ENCODE data around the gene PTPRG.

PTPRG gene

DNA sequence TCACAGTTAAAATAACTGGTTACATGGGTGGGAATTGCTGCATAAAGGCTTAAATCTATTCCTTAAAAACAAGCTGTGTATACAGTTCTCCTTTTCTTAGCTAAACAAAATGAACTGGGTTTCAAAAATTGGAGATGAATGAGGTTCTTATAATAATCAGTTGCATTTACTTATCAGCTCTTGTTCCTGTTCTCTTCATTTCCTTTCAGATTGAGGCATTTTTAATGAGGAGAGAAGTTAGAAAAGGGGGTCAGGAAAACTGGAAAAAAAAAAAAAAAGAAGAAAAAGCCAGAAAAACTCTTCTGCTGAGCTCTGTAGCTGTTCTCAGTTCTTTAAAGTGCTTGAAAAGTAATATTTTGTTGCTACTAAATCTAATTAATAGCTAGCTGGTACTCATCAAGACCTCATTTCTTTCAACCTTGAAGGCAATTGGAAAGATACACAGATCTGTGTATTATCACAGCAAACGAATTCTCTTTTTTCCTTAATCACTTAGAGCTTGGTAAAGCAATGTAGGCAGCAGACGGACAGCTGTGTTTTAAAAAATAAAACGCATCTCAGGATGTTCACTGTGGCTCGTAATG is 32.2 kb downstream of the PTPRG start:
- DNase-seq, result no peak

DNA sequence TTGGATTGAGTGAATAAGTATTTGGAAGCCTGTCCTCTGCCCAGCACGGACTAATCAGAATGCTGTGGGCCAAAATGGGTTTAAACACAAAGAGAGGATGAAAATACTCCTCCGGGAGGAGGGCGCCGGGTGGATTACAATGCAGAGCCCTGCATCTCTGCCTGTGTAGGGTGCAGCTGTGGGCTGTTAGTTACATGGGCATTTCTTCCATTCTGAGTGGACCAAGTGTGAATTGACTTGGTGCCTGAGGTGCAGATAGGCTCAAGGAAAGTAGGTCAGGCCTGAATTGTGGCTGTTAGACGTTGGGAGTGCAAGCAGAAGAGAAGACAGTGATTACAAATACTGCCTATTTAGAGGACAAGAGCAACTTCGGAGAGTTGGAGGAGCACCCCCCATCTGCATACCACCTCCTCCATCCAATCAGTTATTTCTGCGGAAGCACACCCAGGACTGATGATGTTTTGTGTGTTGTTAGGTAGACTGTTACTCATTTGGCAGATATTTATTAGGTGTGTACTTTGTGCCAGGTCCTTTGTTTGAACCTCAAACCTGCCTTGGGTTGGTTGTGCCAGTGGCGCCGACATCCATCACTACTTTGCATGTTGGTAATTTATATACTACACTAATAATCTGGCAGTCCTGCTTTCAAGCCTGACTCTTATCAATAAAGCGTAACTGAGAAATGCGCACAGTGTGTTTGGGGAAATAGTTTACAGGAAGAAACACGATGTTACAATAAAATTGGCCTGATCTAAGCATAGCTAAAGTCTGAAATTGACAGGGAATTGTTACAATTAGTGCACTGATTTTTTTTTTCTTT is 33.0 kb downstream of the PTPRG start:
- no peak for DNase-seq

DNA sequence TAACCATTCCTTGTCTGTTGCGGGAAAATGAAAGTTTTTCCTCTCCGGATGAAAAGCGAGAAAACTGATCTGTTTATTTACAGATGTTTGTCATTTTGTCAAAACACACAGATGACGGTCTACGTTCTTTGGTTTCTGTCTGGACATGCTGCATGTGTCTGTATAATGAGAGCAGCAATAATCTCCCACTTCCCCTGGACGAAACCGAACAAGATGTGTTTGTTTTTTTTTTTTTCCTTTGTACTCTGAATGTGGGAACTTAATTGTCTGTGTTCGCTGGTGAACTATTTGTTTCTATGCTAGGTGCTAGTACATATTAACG is 33.6 kb downstream of the PTPRG start:
- DNase-seq, result no peak

DNA sequence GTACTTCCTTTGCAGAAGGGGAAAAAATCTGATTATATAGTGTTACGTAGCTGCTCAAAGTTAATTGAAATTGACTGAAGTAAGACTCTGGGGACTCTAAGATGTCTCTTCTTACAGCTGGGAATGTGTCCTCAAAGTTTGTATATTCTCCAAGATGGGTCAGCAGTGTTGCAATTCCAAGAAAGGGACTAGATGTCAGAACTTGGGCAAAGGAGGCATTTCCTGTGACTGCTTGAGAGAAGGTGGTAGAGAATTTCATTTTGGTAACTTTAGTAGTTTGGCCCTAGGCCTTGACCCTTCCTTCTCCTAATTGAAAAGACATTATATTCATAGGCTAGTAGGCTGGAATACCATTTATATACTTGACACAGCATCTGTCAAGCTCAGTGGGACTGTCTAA is 33.9 kb downstream of the PTPRG start:
- no peak for DNase-seq

DNA sequence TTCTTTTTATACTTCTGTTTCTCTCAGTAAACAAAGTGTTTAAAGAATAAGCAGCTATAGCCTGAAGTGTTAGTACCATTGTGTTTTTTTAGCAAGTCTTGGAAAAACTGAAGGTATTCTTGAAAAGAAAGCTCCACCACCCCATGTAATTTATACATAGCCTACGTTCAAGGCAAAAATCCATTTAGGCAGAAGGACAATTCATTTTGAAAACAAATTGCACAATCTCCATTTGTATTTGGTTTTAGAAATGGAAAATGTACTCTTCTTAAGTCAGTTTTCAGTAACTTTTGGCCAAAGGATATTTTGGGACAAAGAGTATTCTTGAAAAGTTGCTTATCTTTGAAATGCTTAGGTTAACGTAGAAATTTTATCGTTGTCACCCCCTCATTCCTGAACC is 34.5 kb downstream of the PTPRG start:
- DNase-seq, result no peak

DNA sequence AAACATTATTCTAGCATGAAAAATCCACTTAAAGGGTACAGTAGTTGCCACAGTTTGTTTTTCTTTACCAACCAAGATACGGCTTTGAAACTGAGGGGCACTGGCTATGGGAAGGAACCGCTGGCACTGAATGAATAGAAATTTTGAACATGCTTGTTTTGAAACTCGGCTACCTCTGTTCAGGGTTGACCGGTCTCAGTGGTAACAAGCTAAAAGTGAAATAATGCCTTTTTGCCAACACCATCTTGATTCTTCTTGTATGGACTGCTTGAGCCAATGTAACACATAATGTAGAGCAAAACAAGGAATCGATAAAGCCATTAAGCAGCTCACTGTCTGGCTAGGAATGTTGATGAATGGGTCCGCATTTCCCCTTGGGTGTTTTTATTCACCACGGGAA is 36.5 kb downstream of the PTPRG start:
- no peak for DNase-seq

DNA sequence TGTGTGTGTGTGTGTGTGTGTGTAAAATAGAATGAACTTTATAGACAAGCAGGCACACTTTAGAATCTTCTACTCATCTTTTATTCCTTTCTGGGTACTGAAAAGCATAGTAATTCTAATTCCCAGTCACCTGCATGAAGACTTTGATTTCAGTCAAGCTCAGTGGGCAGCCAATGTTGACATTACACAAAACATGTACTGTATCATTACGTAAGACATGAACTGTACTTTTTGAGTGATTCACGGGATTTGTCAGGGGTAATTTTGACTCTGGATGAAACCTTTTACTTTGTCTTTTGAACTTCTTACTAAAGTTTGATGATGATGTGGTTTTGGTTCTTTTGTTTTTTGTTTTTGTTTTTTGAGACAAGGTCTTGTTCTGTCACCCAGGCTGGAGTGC is 38.8 kb downstream of the PTPRG start:
- no peak for DNase-seq

DNA sequence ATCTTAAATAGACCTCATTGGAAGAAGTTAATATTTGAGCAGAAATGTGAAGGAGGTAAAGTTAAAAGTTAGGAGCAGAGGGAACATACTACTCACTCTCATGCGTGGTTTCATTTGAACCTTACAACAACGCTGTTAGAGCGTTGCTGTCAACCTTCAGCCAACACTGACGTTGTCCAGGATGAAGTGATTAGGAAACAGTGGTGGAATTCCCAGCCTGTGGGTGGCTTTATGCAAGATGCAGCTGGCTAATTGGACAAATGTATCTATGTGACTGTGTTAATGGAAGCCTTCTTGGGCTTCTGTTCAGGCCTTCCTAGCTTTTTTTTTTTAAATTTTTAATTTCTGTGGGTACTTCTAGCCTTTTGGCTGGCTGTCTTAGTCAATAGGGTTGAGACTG is 40.5 kb downstream of the PTPRG start:
- DNase-seq, result no peak

DNA sequence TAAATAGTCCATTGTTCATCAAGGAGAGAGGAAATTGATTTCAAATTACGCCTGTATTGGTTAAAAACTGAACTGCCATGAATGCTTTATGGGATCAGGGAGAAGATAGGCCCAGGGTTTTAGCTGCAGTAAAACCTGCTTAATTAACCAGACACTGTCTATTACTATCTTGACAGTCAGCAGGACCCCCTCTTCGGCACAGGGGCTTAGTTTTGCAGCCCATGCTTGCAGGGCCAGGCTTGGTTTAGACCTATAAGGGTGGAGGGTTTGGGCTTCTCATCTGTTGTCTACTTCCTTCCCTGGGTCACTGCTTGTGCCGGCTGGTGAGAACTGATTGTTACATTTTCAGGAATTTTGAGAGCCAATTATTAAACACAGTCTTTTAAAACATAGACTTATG is 41.1 kb downstream of the PTPRG start:
- DNase-seq, result no peak

DNA sequence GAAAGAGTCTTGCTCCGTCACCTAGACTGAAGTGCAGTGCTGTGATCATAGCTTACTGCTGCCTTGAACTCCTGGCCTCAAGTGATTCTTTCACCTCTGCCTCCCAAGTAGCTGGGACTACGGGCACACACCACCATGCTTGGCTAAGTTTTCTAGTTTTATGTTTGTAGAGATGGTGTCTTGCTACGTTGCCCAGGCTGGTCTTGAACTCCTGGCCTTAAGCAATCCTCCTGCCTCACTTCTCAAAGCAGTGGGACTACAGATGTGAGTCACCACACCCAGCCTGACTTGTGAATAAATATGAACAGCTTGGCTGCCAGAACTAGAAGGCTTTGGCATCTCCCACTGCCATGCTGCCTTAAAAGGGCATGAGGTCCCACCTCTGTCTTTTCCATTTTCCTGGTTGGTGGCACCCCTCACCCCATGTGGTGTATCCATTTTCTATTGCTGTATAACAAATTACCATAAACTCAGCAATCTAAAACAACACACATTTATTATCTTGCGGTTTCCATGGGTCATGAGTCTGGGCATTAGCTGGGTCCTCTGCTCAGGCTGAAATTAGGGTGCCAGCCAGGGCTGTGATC is 44.3 kb downstream of the PTPRG start:
- DNase-seq, result no peak

DNA sequence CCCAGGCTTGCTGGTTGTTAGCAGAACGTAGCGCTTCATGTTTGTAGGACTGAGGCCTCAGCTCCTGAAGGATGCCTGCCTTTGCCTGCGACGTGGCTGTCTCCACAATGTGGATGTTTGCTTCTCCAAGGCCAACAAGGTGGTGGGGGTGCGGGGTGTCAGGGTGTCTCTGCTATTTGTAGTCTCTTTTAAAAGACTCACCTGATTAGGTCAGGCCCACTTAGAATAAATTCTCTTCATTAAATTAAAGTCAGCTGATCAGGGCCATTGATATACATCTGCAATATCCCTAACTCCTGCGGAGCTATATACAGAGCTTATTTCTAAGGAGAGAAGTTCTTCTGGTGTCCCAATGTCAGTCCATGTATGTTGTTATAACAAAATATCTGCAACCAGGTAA is 44.8 kb downstream of the PTPRG start:
- DNase-seq, result no peak

DNA sequence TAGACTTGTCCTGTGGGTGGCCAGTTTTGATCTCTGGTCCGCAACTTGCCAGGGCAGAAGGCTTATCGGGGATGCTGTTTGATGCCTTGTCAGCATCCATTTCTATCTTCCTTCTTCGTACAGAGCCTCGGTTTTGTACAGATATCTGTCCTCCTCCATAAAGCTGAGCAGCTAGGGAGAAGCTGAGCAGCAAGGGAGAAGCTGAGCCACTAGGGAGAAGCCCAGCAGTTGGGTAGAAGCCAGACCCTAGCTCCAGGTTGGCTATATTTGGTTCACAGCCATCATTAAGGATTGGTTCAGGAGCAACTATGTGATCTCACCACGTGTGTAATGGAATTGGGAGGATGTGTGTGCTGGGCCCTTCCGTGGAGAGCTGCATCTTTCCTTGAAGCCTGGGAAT is 46.7 kb downstream of the PTPRG start:
- no peak for DNase-seq

DNA sequence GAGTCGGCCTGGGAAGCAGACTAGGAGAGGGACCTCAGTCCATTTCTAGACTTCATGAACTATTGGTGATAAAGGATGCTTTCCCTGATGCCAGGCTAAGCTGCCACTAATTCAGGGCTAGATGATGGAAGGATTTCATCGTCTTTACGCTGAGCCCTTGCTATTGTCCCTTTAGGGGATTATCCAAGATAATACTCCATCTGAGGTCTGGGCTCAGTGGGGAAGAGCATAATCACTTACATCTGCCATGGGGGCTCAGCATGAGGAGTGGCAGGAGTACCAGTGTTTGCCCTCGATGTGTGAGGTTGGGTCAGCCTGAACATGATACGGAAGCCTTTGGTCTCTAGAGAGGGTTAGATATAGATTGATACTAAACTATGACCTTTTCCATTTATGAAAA is 47.3 kb downstream of the PTPRG start:
- no peak for DNase-seq

DNA sequence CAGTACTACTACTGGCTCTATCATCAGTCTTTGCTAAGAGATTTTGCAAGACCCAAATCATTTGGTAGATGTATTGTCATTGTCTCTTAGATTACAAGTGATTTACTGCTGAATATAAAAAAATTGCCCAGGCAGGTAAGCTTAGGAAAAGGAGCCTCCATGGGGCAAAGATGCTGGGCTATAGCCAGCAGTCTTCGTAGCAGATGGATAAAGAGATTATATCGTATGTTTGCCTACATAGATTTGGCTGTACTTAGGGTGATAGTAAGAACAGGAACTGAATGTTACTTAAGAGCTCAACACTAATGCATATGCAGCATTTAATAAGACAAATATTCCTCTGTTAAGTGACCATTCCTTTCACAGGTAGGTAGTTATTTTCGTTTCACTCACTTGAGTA is 48.9 kb downstream of the PTPRG start:
- no peak for DNase-seq

DNA sequence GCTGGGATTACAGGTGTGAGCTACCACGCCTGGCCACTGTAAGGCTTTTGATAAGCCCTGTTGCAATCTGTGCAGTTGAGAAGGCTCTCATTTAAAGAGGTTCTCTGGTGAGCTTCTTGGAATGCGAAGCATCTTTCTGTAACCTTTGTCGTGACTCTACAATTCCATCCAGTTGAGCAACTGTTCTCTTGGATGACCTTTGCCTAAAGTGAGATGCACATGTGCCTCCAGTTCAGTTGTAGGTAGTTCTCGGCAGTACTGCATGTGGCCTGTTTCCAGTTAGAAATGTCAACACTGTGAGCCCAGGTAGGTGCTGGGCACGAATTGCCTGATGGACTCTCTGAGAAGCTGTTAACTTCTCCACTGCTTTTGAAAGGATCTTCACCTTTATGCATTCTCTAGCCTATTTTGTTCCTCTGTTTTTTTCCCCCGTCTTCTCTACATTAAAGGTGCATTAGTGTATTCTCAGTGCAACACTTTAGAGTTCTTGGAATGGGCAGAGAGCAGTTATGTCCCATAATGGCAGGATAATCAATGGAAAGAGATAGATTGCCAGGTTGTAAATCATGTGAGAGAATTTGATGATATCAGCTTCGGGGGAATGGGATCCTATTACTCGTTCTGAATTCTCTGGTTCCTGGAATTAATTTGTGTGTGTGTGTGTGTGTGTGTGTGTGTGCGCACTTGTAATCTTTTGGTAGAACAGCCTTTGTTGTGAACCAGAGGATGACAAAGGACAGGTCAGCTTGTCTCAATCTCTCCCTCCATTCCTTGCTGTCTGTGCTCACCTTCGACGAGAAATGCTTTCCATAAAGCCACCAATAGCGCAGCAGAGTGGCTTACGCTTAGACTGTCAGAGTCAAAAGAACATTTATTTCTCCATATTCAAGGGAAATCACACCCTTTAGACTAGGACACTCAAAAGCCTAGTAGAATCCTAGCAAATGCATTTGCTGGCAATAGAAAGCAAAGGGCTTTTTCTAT is 51.1 kb downstream of the PTPRG start:
- no peak for DNase-seq

DNA sequence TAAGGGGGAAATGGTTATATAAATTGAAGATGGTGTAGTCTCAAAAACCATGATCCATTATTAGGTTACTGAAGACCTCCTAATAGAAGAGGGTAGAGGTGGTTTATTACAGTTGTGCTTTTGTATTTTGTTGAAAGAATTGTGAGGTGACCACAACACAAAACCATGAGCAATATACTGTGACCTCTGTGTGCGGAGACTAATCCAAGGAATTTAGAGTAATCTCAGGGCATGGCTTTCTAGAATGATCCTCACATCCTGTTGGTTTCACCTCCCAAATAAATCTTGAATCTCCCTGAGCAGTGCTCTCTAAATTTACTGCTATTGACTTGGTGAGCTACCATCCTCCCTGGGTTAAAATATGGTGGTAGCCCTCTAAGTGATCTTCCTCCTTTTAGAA is 52.3 kb downstream of the PTPRG start:
- DNase-seq, result no peak

DNA sequence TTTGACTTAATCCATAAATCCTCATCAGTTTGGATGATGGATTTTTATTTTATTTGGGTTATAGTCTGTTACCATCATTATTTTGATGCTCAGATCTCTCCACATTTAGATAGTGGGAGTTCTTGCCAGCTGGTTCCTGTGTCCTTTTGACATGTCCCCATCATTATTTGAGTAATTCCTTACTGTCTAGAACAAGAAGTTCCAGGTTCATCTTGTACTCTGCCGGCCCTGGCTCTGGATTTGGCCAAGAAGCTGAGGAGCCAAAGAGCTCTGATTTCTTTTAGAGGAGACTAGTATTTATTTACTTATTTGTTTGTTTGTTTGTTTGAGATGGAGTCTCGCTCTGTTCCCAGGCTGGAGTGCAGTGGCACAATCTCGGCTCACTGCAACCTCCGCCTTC is 54.3 kb downstream of the PTPRG start:
- DNase-seq, result no peak

DNA sequence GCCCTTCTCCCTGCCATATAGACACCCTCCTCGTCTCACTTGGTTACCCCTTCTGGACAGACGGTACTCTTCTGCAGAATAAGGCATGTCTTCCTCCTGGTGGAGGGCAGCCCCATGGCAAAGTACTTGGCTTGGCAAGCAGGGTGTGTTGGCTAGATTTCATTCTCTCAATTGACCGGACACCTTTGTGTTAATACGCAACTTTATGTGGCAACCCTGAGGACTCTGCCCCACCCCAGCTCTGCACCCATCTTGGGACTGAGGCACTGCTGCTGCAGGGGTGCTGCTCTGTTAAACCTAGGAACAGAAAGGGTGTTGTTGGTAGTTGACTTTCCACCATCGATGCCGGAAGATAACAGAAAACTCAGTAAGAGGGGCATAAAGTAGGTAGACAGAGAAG is 55.2 kb downstream of the PTPRG start:
- no peak for DNase-seq

DNA sequence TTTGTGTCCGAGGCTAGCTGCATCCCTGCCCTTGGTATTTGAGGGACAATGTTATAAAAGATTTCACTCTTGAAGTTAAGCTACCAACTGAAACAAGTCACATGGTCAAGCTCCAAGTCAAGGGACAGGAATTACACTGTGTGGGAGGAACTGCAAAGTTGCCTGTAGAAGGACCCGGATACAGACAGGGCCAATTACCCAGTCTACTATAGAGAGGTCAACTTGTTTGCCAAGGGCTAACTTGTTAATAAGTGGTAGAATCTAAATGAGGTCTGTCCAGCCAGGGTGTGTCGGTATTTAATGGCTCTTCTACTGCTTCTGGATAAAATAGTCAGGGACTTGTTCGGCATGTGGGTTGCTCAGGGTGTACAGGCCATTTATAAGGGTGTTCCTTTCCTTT is 55.7 kb downstream of the PTPRG start:
- no peak for DNase-seq

DNA sequence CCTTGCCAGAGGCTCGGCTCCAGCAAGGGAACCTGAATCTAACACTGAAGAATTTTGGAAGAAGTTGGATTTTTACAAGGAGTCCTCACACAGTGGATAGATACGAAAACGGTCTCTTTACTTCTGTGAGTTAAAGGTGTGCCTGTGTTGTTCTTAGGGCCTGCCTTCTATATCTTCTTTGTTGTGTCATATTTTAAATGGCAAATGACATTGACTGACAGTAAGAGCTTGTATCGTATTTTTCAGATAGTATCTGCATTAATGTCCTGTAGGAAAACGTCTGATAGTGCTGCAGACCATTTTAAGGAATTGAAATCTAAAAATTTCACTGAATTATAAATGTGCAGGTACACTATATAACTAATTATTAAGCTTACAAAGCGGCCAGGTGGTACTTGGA is 56.3 kb downstream of the PTPRG start:
- DNase-seq, result no peak

DNA sequence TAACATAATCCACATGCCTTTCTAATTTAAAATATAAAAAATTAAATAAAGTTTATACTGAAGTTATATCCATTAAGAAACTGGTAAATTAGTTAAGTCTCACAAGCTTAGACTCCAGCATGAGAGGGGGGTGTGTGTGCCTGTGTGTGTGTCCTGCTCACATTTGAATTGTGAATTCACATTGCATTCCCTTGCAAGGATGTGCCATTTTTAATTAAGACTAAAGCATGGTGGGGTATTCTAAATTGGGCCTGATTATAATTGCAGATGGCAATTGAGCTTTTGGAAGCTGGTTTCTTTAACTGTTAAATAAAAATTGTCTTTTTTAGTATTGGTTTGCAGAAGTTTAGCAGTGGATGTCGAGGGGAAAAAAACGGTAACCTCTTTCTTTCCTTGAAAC is 56.9 kb downstream of the PTPRG start:
- DNase-seq, result no peak

DNA sequence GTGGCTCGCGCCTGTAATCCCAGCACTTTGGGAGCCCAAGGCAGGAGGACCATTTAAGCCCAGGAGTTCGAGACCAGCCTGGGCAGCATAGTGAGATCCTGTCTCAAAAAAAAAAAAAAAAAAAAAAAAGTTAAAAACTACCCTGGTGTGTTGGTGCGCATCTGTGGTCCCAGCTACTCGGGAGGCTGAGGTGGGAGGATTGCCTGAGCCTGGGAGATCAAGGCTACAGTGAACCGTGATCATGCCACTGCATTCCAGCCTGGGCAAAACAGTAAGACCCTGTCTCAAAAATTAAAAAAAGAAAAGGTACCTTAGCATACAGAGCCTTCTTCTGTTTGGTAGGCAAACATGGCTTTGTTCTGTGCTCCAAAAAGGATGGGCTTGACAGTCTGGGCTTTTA is 57.5 kb downstream of the PTPRG start:
- DNase-seq, result no peak

DNA sequence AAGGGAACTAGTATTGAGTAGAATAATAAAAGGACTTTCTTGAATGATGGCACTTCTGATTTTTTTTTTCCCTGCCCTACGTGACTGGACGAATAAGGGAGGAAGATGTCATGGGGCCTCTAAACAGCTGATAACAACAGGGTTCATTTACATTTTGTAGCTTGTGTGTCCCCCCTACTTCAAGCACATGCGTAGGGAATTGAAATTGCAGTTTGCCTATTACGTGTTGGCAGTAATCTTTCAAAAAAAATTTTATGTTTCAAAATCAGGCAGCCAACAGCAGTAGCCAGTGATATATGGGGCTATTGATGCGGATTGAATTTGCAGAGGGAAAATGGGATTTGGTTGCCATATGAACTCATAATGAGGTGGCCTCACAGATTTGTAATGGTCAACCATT is 58.7 kb downstream of the PTPRG start:
- DNase-seq, result no peak

DNA sequence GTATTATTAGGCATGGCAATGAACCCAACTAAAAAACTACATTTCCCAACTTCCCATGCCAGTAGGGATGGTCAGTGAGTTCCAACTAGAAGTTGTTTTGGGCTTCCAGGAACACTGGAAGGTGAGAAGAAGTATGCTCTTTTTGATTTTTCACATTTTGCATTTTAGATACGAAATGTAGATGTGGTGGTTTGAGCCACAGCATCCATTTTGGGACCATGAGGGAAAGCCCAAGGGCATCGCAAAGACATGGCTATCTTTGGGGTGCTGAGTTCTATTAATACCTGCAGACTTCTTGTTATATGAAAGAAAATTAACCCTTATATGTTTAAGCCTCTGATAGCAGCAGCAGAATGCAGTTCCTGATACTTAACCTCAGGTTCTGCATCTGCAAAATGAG is 62.9 kb downstream of the PTPRG start:
- DNase-seq, result no peak

All from NCI-H1436 (cell line).